GM12878 (cell line): ENCODE data around the gene FMNL3.

Experiments used
- SP1 ChIP-seq: IDR thresholded peaks from one replicate; pipeline ENCODE4 v1.6.1; 2011; ENCODE audit warnings: low read depth, low read length
- TF ChIP-seq, protein P1 (sequence below): fragments of 450-650 bp; IDR thresholded peaks from 2 replicates; pipeline ENCODE4 v1.6.1; 2017; ENCODE audit warnings: antibody characterized with exemption, mild to moderate bottlenecking, moderate library complexity
- TF ChIP-seq, protein P2 (sequence below): IDR thresholded peaks from 2 replicates; pipeline ENCODE4 v1.6.1; 2011; ENCODE audit warnings: mild to moderate bottlenecking, low read depth, low read length, moderate library complexity; ENCODE audit not compliant: insufficient replicate concordance
- TF ChIP-seq, protein P3 (sequence below): fragments of 450-650 bp; formaldehyde crosslinking; IDR thresholded peaks from 2 replicates; pipeline ENCODE4 v1.5.0; 2022; ENCODE audit warnings: mild to moderate bottlenecking, missing genetic modification characterization

DNA sequence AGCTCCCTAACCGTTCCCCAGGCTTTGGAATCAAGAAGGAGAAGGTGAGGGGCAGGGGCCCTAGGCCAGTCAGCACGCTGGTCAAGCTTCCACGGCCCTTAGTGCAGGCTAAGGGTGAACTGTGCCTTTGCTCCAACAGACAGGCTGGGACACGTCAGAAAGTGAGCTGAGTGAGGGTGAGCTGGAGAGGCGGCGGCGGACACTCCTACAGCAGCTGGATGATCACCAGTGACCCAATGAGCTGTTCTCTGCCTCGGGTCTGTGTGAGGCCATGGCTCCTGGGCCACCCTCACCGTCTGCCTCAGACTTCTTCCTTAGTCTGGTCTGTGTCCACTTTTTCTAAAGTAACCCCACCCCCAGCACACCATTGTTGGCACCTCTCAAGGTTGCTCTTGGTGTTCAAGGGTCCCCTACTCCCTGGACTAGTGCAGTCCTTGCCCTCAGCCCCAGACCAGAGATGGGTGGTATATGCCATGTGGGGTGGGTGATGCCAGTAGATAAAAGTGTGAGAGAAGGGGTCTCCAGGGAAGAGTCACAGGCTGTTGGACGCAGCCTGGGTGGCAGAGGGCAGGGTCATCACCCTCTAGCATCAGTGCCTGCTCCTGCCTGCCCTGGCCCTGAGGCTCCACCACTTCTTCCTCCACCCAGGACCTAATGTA is 63.1 kb downstream of the FMNL3 start:
- TF ChIP-seq, protein P1, sequence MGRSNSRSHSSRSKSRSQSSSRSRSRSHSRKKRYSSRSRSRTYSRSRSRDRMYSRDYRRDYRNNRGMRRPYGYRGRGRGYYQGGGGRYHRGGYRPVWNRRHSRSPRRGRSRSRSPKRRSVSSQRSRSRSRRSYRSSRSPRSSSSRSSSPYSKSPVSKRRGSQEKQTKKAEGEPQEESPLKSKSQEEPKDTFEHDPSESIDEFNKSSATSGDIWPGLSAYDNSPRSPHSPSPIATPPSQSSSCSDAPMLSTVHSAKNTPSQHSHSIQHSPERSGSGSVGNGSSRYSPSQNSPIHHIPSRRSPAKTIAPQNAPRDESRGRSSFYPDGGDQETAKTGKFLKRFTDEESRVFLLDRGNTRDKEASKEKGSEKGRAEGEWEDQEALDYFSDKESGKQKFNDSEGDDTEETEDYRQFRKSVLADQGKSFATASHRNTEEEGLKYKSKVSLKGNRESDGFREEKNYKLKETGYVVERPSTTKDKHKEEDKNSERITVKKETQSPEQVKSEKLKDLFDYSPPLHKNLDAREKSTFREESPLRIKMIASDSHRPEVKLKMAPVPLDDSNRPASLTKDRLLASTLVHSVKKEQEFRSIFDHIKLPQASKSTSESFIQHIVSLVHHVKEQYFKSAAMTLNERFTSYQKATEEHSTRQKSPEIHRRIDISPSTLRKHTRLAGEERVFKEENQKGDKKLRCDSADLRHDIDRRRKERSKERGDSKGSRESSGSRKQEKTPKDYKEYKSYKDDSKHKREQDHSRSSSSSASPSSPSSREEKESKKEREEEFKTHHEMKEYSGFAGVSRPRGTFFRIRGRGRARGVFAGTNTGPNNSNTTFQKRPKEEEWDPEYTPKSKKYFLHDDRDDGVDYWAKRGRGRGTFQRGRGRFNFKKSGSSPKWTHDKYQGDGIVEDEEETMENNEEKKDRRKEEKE: no peak
- TF ChIP-seq, protein P2, sequence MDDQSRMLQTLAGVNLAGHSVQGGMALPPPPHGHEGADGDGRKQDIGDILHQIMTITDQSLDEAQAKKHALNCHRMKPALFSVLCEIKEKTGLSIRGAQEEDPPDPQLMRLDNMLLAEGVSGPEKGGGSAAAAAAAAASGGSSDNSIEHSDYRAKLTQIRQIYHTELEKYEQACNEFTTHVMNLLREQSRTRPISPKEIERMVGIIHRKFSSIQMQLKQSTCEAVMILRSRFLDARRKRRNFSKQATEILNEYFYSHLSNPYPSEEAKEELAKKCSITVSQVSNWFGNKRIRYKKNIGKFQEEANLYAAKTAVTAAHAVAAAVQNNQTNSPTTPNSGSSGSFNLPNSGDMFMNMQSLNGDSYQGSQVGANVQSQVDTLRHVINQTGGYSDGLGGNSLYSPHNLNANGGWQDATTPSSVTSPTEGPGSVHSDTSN: no peak
- TF ChIP-seq, protein P3, sequence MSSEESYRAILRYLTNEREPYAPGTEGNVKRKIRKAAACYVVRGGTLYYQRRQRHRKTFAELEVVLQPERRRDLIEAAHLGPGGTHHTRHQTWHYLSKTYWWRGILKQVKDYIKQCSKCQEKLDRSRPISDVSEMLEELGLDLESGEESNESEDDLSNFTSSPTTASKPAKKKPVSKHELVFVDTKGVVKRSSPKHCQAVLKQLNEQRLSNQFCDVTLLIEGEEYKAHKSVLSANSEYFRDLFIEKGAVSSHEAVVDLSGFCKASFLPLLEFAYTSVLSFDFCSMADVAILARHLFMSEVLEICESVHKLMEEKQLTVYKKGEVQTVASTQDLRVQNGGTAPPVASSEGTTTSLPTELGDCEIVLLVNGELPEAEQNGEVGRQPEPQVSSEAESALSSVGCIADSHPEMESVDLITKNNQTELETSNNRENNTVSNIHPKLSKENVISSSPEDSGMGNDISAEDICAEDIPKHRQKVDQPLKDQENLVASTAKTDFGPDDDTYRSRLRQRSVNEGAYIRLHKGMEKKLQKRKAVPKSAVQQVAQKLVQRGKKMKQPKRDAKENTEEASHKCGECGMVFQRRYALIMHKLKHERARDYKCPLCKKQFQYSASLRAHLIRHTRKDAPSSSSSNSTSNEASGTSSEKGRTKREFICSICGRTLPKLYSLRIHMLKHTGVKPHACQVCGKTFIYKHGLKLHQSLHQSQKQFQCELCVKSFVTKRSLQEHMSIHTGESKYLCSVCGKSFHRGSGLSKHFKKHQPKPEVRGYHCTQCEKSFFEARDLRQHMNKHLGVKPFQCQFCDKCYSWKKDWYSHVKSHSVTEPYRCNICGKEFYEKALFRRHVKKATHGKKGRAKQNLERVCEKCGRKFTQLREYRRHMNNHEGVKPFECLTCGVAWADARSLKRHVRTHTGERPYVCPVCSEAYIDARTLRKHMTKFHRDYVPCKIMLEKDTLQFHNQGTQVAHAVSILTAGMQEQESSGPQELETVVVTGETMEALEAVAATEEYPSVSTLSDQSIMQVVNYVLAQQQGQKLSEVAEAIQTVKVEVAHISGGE (CRISPR knock-in tag): no peak
- TF ChIP-seq SP1: no peak
